ENCODE results near the gene MAGEA2B.
"Not testable (repeated sequence)": the region's sequence is repeated elsewhere in the genome, so short reads cannot be mapped to it uniquely, and the experiment has no call there.

MAGEA2B gene

GRCh38 chrX:152733261-152733975 lies 19.0 kb downstream of the MAGEA2B start, which contains the start of the genes CSAG1 and MAGEA12:
Gene CSAG1, minus strand, starts transcription at chrX:152733721. Its CDS starts 1,261 bp downstream, at chrX:152732460.
Gene MAGEA12, plus strand, starts transcription at chrX:152733757. Its CDS starts 2,405 bp downstream, at chrX:152736162.
- Histone ChIP-seq H3K9me3 (ENCODE audit: control insufficient read depth, low read length) (no peaks in the 10 kb centered on the region), H3K36me3 (ENCODE audit: control insufficient read depth, insufficient read depth, low read length) (no peaks in the 10 kb centered on the region), H3K27ac (ENCODE audit: insufficient read depth, low read depth, low read length, poor library complexity, severe bottlenecking) (no peak within 1 kb of the TSS), H3K4me1 (ENCODE audit: control insufficient read depth, insufficient read depth, low read length) (no peaks in the 10 kb centered on the region), H3K4me3 (ENCODE audit: insufficient read depth, low read depth, low read length) (no peak within 1 kb of the TSS), H3K27me3 (ENCODE audit: control insufficient read depth, insufficient read depth, low read length, poor library complexity, severe bottlenecking) (no peaks in the 10 kb centered on the region)
- WGBS, 2 experiments: 82 to 92% methylated on average over 9 to 11 of the region's 21 CpGs

GRCh38 chrX:152734143-152734858 lies 19.9 kb downstream of the MAGEA2B start:
- not testable (repeated sequence) for H3K36me3 ChIP-seq (ENCODE audit: control insufficient read depth, insufficient read depth, low read length); H3K4me3 ChIP-seq (ENCODE audit: insufficient read depth, low read depth, low read length); H3K9me3 ChIP-seq (ENCODE audit: control insufficient read depth, low read length); H3K27me3 ChIP-seq (ENCODE audit: control insufficient read depth, insufficient read depth, low read length, poor library complexity, severe bottlenecking); H3K4me1 ChIP-seq (ENCODE audit: control insufficient read depth, insufficient read depth, low read length); H3K27ac ChIP-seq (ENCODE audit: insufficient read depth, low read depth, low read length, poor library complexity, severe bottlenecking)
- 96 to 98% methylated on average over 20 to 22 of the region's 22 CpGs for WGBS, 2 experiments

GRCh38 chrX:152735101-152735500 lies 20.7 kb downstream of the MAGEA2B start:
- 89 to 100% methylated on average over 2 of the region's 2 CpGs for WGBS, 2 experiments
- H3K36me3 ChIP-seq (ENCODE audit: control insufficient read depth, insufficient read depth, low read length): no peaks in the 10 kb centered on the region
- no peak overlapping the region for H3K4me3 ChIP-seq (ENCODE audit: insufficient read depth, low read depth, low read length)
- H3K9me3 ChIP-seq (ENCODE audit: control insufficient read depth, low read length): no peaks in the 10 kb centered on the region
- H3K4me1 ChIP-seq (ENCODE audit: control insufficient read depth, insufficient read depth, low read length): no peaks in the 10 kb centered on the region
- no peak overlapping the region for H3K27ac ChIP-seq (ENCODE audit: insufficient read depth, low read depth, low read length, poor library complexity, severe bottlenecking)
- H3K27me3 ChIP-seq (ENCODE audit: control insufficient read depth, insufficient read depth, low read length, poor library complexity, severe bottlenecking): no peaks in the 10 kb centered on the region

- Histone ChIP-seq H3K36me3 (ENCODE audit: control insufficient read depth, insufficient read depth, low read length) (no peaks in the 10 kb centered on the region), H3K9me3 (ENCODE audit: control insufficient read depth, low read length) (no peaks in the 10 kb centered on the region), H3K4me1 (ENCODE audit: control insufficient read depth, insufficient read depth, low read length) (no peaks in the 10 kb centered on the region), H3K4me3 (ENCODE audit: insufficient read depth, low read depth, low read length) (no peak overlapping the region), H3K27ac (ENCODE audit: insufficient read depth, low read depth, low read length, poor library complexity, severe bottlenecking) (no peak overlapping the region), H3K27me3 (ENCODE audit: control insufficient read depth, insufficient read depth, low read length, poor library complexity, severe bottlenecking) (no peaks in the 10 kb centered on the region)
- WGBS, 2 experiments: 84% methylated on average over 12 of the region's 12 CpGs
These were observed 21.6 kb downstream of the MAGEA2B start for GRCh38 chrX:152735860-152736511.

- H3K36me3 ChIP-seq (ENCODE audit: control insufficient read depth, insufficient read depth, low read length); H3K27me3 ChIP-seq (ENCODE audit: control insufficient read depth, insufficient read depth, low read length, poor library complexity, severe bottlenecking); H3K27ac ChIP-seq (ENCODE audit: insufficient read depth, low read depth, low read length, poor library complexity, severe bottlenecking); H3K4me3 ChIP-seq (ENCODE audit: insufficient read depth, low read depth, low read length); H3K4me1 ChIP-seq (ENCODE audit: control insufficient read depth, insufficient read depth, low read length); H3K9me3 ChIP-seq (ENCODE audit: control insufficient read depth, low read length): not testable (repeated sequence)
- 93 to 96% methylated on average over 12 of the region's 12 CpGs for WGBS, 2 experiments
These were observed 22.1 kb downstream of the MAGEA2B start for GRCh38 chrX:152736528-152736927.

- H3K36me3 ChIP-seq (ENCODE audit: control insufficient read depth, insufficient read depth, low read length): no peaks in the 10 kb centered on the region
- no peaks in the 10 kb centered on the region for H3K9me3 ChIP-seq (ENCODE audit: control insufficient read depth, low read length)
- H3K27ac ChIP-seq (ENCODE audit: insufficient read depth, low read depth, low read length, poor library complexity, severe bottlenecking): no peak overlapping the region
- no peaks in the 10 kb centered on the region for H3K4me1 ChIP-seq (ENCODE audit: control insufficient read depth, insufficient read depth, low read length)
- H3K4me3 ChIP-seq (ENCODE audit: insufficient read depth, low read depth, low read length): no peak overlapping the region
- no peaks in the 10 kb centered on the region for H3K27me3 ChIP-seq (ENCODE audit: control insufficient read depth, insufficient read depth, low read length, poor library complexity, severe bottlenecking)
- 79 to 86% methylated on average over 1 to 3 of the region's 5 CpGs for WGBS, 2 experiments
These were observed 24.1 kb downstream of the MAGEA2B start for GRCh38 chrX:152738560-152738959.

GRCh38 chrX:152753686-152754650 lies 39.5 kb downstream of the MAGEA2B start, which contains the start of gene MAGEA2:
Gene MAGEA2, minus strand, starts transcription at chrX:152753842. Its CDS starts 2,479 bp downstream, at chrX:152751363.
- H3K4me1 ChIP-seq (ENCODE audit: control insufficient read depth, insufficient read depth, low read length); H3K27me3 ChIP-seq (ENCODE audit: control insufficient read depth, insufficient read depth, low read length, poor library complexity, severe bottlenecking); H3K4me3 ChIP-seq (ENCODE audit: insufficient read depth, low read depth, low read length); H3K27ac ChIP-seq (ENCODE audit: insufficient read depth, low read depth, low read length, poor library complexity, severe bottlenecking); H3K36me3 ChIP-seq (ENCODE audit: control insufficient read depth, insufficient read depth, low read length); H3K9me3 ChIP-seq (ENCODE audit: control insufficient read depth, low read length): not testable (repeated sequence)
- WGBS, 2 experiments: no CpG with 5 or more reads among the region's 35 CpGs

- not testable (repeated sequence) for H3K27ac ChIP-seq (ENCODE audit: insufficient read depth, low read depth, low read length, poor library complexity, severe bottlenecking); H3K4me1 ChIP-seq (ENCODE audit: control insufficient read depth, insufficient read depth, low read length); H3K27me3 ChIP-seq (ENCODE audit: control insufficient read depth, insufficient read depth, low read length, poor library complexity, severe bottlenecking); H3K36me3 ChIP-seq (ENCODE audit: control insufficient read depth, insufficient read depth, low read length); H3K9me3 ChIP-seq (ENCODE audit: control insufficient read depth, low read length); H3K4me3 ChIP-seq (ENCODE audit: insufficient read depth, low read depth, low read length)
- no CpG with 5 or more reads among the region's 5 CpGs for WGBS, 2 experiments
These were observed 40.4 kb downstream of the MAGEA2B start for GRCh38 chrX:152754871-152755270.

GRCh38 chrX:152758918-152759317 lies 44.5 kb downstream of the MAGEA2B start, which contains the start of gene CSAG3:
Gene CSAG3, plus strand, starts transcription at chrX:152759218.
- not testable (repeated sequence) for H3K4me1 ChIP-seq (ENCODE audit: control insufficient read depth, insufficient read depth, low read length); H3K36me3 ChIP-seq (ENCODE audit: control insufficient read depth, insufficient read depth, low read length); H3K27ac ChIP-seq (ENCODE audit: insufficient read depth, low read depth, low read length, poor library complexity, severe bottlenecking); H3K27me3 ChIP-seq (ENCODE audit: control insufficient read depth, insufficient read depth, low read length, poor library complexity, severe bottlenecking); H3K4me3 ChIP-seq (ENCODE audit: insufficient read depth, low read depth, low read length); H3K9me3 ChIP-seq (ENCODE audit: control insufficient read depth, low read length)
- no CpG with 5 or more reads among the region's 2 CpGs for WGBS, 2 experiments
